HepG2 (cell line): Measurements from ENCODE around the gene RNASE8. TPM values are rescaled to one million over a fixed set of nuclear protein-coding genes. Genes with fewer than 3 reads are reported as not detected.

Experiments used
- ATF2 ChIP-seq: sonication (generic); formaldehyde crosslinking; IDR thresholded peaks from 2 replicates; pipeline ENCODE4 v1.4.0; 2020; ENCODE audit warnings: missing genetic modification reagents
- FOXA1 ChIP-seq, 2 experiments: fragments of 450-650 bp in 1 of 2; sonication (generic) in 1 of 2; formaldehyde crosslinking in 1 of 2; IDR thresholded peaks; 2 replicates each; pipeline versions ENCODE4 v1.4.0 to v1.6.1; 2016 to 2020; ENCODE audit warnings: missing genetic modification reagents in 1 of 2
- HDAC1 ChIP-seq: sonication (generic); formaldehyde crosslinking; IDR thresholded peaks from 2 replicates; pipeline ENCODE4 v1.5.1; 2020; ENCODE audit warnings: mild to moderate bottlenecking, missing genetic modification reagents
- IKZF1 ChIP-seq: fragments of 450-650 bp; IDR thresholded peaks from 2 replicates; pipeline ENCODE4 v1.7.1; 2016
- ISX ChIP-seq: sonication (generic); formaldehyde crosslinking; conservative IDR thresholded peaks from 2 replicates; pipeline ENCODE4 v1.5.0; 2020; ENCODE audit warnings: missing genetic modification reagents
- KAT7 ChIP-seq: IDR thresholded peaks from 2 replicates; pipeline ENCODE4 v1.6.1; 2018; ENCODE audit warnings: borderline replicate concordance, missing compliant biosample characterization
- KDM1A ChIP-seq: IDR thresholded peaks from 2 replicates; pipeline ENCODE4 v1.6.1; 2016; ENCODE audit warnings: missing compliant biosample characterization
- NAIF1 ChIP-seq: sonication (generic); formaldehyde crosslinking; IDR thresholded peaks from 2 replicates; pipeline ENCODE4 v1.5.0; 2020; ENCODE audit warnings: mild to moderate bottlenecking, missing genetic modification reagents, borderline replicate concordance
- POGK ChIP-seq: sonication (generic); formaldehyde crosslinking; conservative IDR thresholded peaks from 2 replicates; pipeline ENCODE4 v1.8.0; 2022; ENCODE audit warnings: mild to moderate bottlenecking, moderate library complexity, missing genetic modification reagents
- SAFB2 ChIP-seq: sonication (generic); formaldehyde crosslinking; IDR thresholded peaks from 2 replicates; pipeline ENCODE4 v1.5.1; 2020; ENCODE audit warnings: missing genetic modification reagents, low read depth, mild to moderate bottlenecking, borderline replicate concordance
- SIN3B ChIP-seq: fragments of 150-350 bp; IDR thresholded peaks from 2 replicates; pipeline ENCODE4 v1.6.1; 2014; ENCODE audit warnings: low read length
- ZFP36L2 ChIP-seq: sonication (generic); formaldehyde crosslinking; IDR thresholded peaks from 2 replicates; pipeline ENCODE4 v1.4.0; 2020; ENCODE audit warnings: missing genetic modification reagents
- ZKSCAN1 ChIP-seq: fragments of 150-350 bp; IDR thresholded peaks from 2 replicates; pipeline ENCODE4 v1.6.1; 2014; ENCODE audit warnings: low read length
- ZNF317 ChIP-seq: sonication (generic); formaldehyde crosslinking; IDR thresholded peaks from 2 replicates; pipeline ENCODE4 v1.5.0; 2020; ENCODE audit warnings: mild to moderate bottlenecking, missing genetic modification reagents
- ZNF563 ChIP-seq: sonication (generic); formaldehyde crosslinking; IDR thresholded peaks from 2 replicates; pipeline ENCODE4 v1.8.0; 2022; ENCODE audit warnings: mild to moderate bottlenecking, moderate library complexity, missing genetic modification reagents
- ZNF567 ChIP-seq: sonication (generic); formaldehyde crosslinking; IDR thresholded peaks from 2 replicates; pipeline ENCODE4 v1.8.1; 2023; ENCODE audit warnings: mild to moderate bottlenecking, missing genetic modification reagents, borderline replicate concordance
- ZSCAN5A ChIP-seq: sonication (generic); formaldehyde crosslinking; IDR thresholded peaks from 2 replicates; pipeline ENCODE4 v1.8.0; 2022; ENCODE audit warnings: mild to moderate bottlenecking, missing genetic modification reagents, borderline replicate concordance
- polyA plus RNA-seq, 8 experiments: library from polyadenylated mRNA; depleted of rRNA in 3 of 8; stranded (reverse) in 7 of 8; unstranded in 1 of 8; fragments of >200 nt; fragmentation: Illumina TruSeq in 4 of 8; extraction: Trizol in 4 of 8; gene quantifications; 2 replicates each; pipeline versions ENCODE4 v1.2.1 to v1.2.3, GENCODE V29; 2011 to 2016; ENCODE audit warnings: low read depth in 4 of 8, missing spikeins in 1 of 8, mixed read lengths in 1 of 8; ENCODE audit not compliant: insufficient read depth in 1 of 8
- total RNA-seq, 5 experiments: library from RNA; depleted of rRNA; stranded (reverse); fragments of >200 nt; fragmentation: Illumina TruSeq; extraction: Trizol; gene quantifications; 2 replicates each; pipeline ENCODE4 v1.2.3, GENCODE V29; 2016; ENCODE audit warnings: low read depth in 1 of 5
- TF ChIP-seq, protein P1 (sequence below): IDR thresholded peaks from 2 replicates; pipeline ENCODE4 v1.6.1; 2012; ENCODE audit warnings: low read length, improper control_type of control experiment
- TF ChIP-seq, protein P2 (sequence below): sonication (generic); formaldehyde crosslinking; IDR thresholded peaks from 2 replicates; pipeline ENCODE4 v1.5.0; 2020; ENCODE audit warnings: mild to moderate bottlenecking, missing genetic modification reagents
- TF ChIP-seq, protein P3 (sequence below): sonication (generic); formaldehyde crosslinking; IDR thresholded peaks from 2 replicates; pipeline ENCODE4 v1.4.0; 2020; ENCODE audit warnings: mild to moderate bottlenecking, low read depth, missing genetic modification reagents

RNASE8 gene
- total and polyA plus RNA-seq, 2 of the 13 experiments (the other 11 are each of a cell fraction or from before 2014, with no cell fraction given): not detected

DNA sequence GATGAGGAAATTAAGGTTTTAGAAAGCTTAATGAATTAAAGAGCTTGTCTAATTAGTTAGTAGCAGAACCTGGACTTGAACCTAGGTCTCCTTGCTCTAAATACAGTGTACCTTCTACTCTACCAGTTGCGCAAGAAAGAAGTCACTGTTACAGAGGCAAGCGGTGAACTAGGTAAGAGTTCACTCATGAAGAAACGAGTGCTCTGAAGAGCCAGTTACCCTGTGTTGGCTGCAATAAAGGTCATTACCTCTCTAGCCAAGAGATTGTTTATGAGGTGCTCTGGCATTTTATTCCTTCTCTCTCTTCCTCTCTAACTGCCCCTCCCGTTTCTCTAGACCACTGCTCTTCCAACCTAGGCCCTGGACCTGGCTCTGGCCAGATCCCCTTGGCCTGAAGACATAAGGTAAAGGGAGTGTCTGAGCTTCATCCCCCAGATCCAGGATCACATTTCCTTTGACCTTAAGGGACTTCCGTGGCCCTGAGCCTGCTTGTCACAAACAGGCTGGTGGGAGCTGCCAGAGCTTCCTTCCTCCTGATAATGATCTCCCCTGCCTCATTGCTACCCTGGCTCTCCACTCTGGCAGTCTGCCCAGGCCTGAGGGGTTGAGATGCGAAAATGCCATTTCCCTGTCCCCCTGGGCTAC lies 13.5 kb upstream of the RNASE8 start (continued):
- no peak for TF ChIP-seq ZFP36L2
- no peak for TF ChIP-seq ZNF563 (CRISPR knock-in tag)
- TF ChIP-seq ZNF317 (CRISPR knock-in tag): no peak
- no peak for TF ChIP-seq ZNF567 (CRISPR knock-in tag)
- peak; percentile 59; the same call in 1 of the 2 replicates for TF ChIP-seq HDAC1 (CRISPR knock-in tag)
- TF ChIP-seq SAFB2 (CRISPR knock-in tag): no peak; the same call in 1 of the 2 replicates
- TF ChIP-seq ATF2: no peak
- TF ChIP-seq ZSCAN5A (CRISPR knock-in tag): no peak
- 0 out of 2 replicates have a peak, but pooled peaks have one; percentile 35 for TF ChIP-seq KDM1A (CRISPR knock-in tag)
- TF ChIP-seq ZKSCAN1: no peak
- TF ChIP-seq KAT7 (CRISPR knock-in tag): no peak
- TF ChIP-seq, protein P1, sequence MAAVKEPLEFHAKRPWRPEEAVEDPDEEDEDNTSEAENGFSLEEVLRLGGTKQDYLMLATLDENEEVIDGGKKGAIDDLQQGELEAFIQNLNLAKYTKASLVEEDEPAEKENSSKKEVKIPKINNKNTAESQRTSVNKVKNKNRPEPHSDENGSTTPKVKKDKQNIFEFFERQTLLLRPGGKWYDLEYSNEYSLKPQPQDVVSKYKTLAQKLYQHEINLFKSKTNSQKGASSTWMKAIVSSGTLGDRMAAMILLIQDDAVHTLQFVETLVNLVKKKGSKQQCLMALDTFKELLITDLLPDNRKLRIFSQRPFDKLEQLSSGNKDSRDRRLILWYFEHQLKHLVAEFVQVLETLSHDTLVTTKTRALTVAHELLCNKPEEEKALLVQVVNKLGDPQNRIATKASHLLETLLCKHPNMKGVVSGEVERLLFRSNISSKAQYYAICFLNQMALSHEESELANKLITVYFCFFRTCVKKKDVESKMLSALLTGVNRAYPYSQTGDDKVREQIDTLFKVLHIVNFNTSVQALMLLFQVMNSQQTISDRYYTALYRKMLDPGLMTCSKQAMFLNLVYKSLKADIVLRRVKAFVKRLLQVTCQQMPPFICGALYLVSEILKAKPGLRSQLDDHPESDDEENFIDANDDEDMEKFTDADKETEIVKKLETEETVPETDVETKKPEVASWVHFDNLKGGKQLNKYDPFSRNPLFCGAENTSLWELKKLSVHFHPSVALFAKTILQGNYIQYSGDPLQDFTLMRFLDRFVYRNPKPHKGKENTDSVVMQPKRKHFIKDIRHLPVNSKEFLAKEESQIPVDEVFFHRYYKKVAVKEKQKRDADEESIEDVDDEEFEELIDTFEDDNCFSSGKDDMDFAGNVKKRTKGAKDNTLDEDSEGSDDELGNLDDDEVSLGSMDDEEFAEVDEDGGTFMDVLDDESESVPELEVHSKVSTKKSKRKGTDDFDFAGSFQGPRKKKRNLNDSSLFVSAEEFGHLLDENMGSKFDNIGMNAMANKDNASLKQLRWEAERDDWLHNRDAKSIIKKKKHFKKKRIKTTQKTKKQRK: no peak
- TF ChIP-seq, protein P2, sequence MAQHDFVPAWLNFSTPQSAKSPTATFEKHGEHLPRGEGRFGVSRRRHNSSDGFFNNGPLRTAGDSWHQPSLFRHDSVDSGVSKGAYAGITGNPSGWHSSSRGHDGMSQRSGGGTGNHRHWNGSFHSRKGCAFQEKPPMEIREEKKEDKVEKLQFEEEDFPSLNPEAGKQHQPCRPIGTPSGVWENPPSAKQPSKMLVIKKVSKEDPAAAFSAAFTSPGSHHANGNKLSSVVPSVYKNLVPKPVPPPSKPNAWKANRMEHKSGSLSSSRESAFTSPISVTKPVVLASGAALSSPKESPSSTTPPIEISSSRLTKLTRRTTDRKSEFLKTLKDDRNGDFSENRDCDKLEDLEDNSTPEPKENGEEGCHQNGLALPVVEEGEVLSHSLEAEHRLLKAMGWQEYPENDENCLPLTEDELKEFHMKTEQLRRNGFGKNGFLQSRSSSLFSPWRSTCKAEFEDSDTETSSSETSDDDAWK: no peak
- TF ChIP-seq SIN3B: no peak
- TF ChIP-seq FOXA1 (IDR thresholded peaks at IDR 0.05): no peak
- peak; percentile 13; the same call in 1 of the 2 replicates for TF ChIP-seq FOXA1 (CRISPR knock-in tag; IDR thresholded peaks at IDR 0.05)
- no peak for TF ChIP-seq ISX
- TF ChIP-seq, protein P3, sequence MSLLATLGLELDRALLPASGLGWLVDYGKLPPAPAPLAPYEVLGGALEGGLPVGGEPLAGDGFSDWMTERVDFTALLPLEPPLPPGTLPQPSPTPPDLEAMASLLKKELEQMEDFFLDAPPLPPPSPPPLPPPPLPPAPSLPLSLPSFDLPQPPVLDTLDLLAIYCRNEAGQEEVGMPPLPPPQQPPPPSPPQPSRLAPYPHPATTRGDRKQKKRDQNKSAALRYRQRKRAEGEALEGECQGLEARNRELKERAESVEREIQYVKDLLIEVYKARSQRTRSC (CRISPR knock-in tag): no peak
- TF ChIP-seq IKZF1: no peak
- TF ChIP-seq NAIF1 (CRISPR knock-in tag): no peak
- TF ChIP-seq POGK (CRISPR knock-in tag): no peak
